WERI-Rb-1 (cell line): ENCODE data around the gene TANK.

Source experiments
- DNase-seq: peaks from one replicate; pipeline ENCODE4 v3.0.0-alpha.2; 2020
- H3K27ac ChIP-seq: fragments of 250-450 bp; sonication (Bioruptor Pico); 2 replicates; pipeline ENCODE4 v1.5.1; 2020; ENCODE audit warnings: mild to moderate bottlenecking, moderate library complexity
- H3K27me3 ChIP-seq: fragments of 250-450 bp; sonication (Bioruptor Pico); 2 replicates; pipeline ENCODE4 v1.5.1; 2021; ENCODE audit warnings: mild to moderate bottlenecking, low read depth, moderate library complexity; ENCODE audit not compliant: insufficient read depth, severe bottlenecking
- H3K36me3 ChIP-seq: fragments of 250-450 bp; sonication (Bioruptor Pico); 2 replicates; pipeline ENCODE4 v1.5.1; 2020; ENCODE audit warnings: mild to moderate bottlenecking, moderate library complexity
- H3K4me3 ChIP-seq: 2 replicates; pipeline ENCODE4 v1.5.1; 2011; ENCODE audit warnings: low read depth, mild to moderate bottlenecking, control low read depth, low read length
- H3K9me3 ChIP-seq: fragments of 250-450 bp; sonication (Bioruptor Pico); 2 replicates; pipeline ENCODE4 v1.5.1; 2021; ENCODE audit warnings: mild to moderate bottlenecking, moderate library complexity; ENCODE audit not compliant: severe bottlenecking
- CTCF ChIP-seq: IDR thresholded peaks from 2 replicates; pipeline ENCODE4 v1.5.1; 2011; ENCODE audit warnings: low read depth, mild to moderate bottlenecking, control low read depth, inconsistent platforms, low read length

TANK gene

GRCh38 chr2:161245261-161245553 is 85.0 kb downstream of the TANK start:
- TF ChIP-seq CTCF = no peak
- Histone ChIP-seq H3K36me3 (no peaks in the 10 kb centered on the region), H3K27me3 (no peaks in the 10 kb centered on the region), H3K4me3 (no peak overlapping the region), H3K9me3 (no peaks in the 10 kb centered on the region), H3K27ac (no peak overlapping the region)
- no peak for DNase-seq

GRCh38 chr2:161245671-161246070 is 85.4 kb downstream of the TANK start:
- no peaks in the 10 kb centered on the region for H3K27me3 ChIP-seq
- H3K9me3 ChIP-seq = no peaks in the 10 kb centered on the region
- DNase-seq = no peak
- no peak for TF ChIP-seq CTCF
- no peaks in the 10 kb centered on the region for H3K36me3 ChIP-seq
- H3K4me3 ChIP-seq = no peak overlapping the region
- H3K27ac ChIP-seq = no peak overlapping the region

- Histone ChIP-seq H3K27ac (no peak overlapping the region), H3K9me3 (no peaks in the 10 kb centered on the region), H3K4me3 (no peak overlapping the region), H3K36me3 (no peaks in the 10 kb centered on the region), H3K27me3 (no peaks in the 10 kb centered on the region)
- DNase-seq = no peak
- no peak for TF ChIP-seq CTCF
These were observed 86.1 kb downstream of the TANK start for GRCh38 chr2:161246281-161246680.

GRCh38 chr2:161250864-161251436 is 90.7 kb downstream of the TANK start:
- Histone ChIP-seq H3K36me3 (no peaks in the 10 kb centered on the region), H3K4me3 (no peak overlapping the region), H3K27me3 (no peaks in the 10 kb centered on the region), H3K27ac (no peak overlapping the region), H3K9me3 (no peaks in the 10 kb centered on the region)
- TF ChIP-seq CTCF = peak; percentile 53
- DNase-seq = peak; percentile 42

- no peaks in the 10 kb centered on the region for H3K9me3 ChIP-seq
- H3K4me3 ChIP-seq = no peak overlapping the region
- no peaks in the 10 kb centered on the region for H3K27me3 ChIP-seq
- no peak overlapping the region for H3K27ac ChIP-seq
- no peak for DNase-seq
- no peaks in the 10 kb centered on the region for H3K36me3 ChIP-seq
- TF ChIP-seq CTCF = no peak
These were observed 97.1 kb downstream of the TANK start for GRCh38 chr2:161257123-161257952.

GRCh38 chr2:161265874-161266273 is 105.6 kb downstream of the TANK start:
- Histone ChIP-seq H3K4me3 (no peak overlapping the region), H3K9me3 (no peaks in the 10 kb centered on the region), H3K36me3 (no peaks in the 10 kb centered on the region), H3K27me3 (no peaks in the 10 kb centered on the region), H3K27ac (no peak overlapping the region)
- TF ChIP-seq CTCF = no peak
- no peak for DNase-seq
